IPS-15b (cell line): Measurements from ENCODE around the gene CYP27C1.
"Not testable (repeated sequence)": the region's sequence is repeated elsewhere in the genome, so short reads cannot be mapped to it uniquely, and the experiment has no call there.

Experiments used
- H3K27me3 ChIP-seq: one replicate; pipeline ENCODE4 v1.6.1; 2013; ENCODE audit warnings: low read length; ENCODE audit not compliant: control insufficient read depth, insufficient read depth
- H3K36me3 ChIP-seq: one replicate; pipeline ENCODE4 v1.6.1; 2013; ENCODE audit warnings: low read length; ENCODE audit not compliant: control insufficient read depth, insufficient read depth
- H3K4me1 ChIP-seq: one replicate; pipeline ENCODE4 v1.6.1; 2013; ENCODE audit warnings: mild to moderate bottlenecking, low read length; ENCODE audit not compliant: control insufficient read depth, insufficient read depth
- H3K4me3 ChIP-seq: one replicate; pipeline ENCODE4 v1.5.1; 2013; ENCODE audit warnings: low read depth, low read length
- H3K9ac ChIP-seq: one replicate; pipeline ENCODE4 v1.6.1; 2013; ENCODE audit warnings: low read depth, mild to moderate bottlenecking, low read length
- H3K9me3 ChIP-seq: one replicate; pipeline ENCODE4 v1.6.1; 2013; ENCODE audit warnings: mild to moderate bottlenecking, low read length; ENCODE audit not compliant: control insufficient read depth, insufficient read depth

The CYP27C1 gene

DNA sequence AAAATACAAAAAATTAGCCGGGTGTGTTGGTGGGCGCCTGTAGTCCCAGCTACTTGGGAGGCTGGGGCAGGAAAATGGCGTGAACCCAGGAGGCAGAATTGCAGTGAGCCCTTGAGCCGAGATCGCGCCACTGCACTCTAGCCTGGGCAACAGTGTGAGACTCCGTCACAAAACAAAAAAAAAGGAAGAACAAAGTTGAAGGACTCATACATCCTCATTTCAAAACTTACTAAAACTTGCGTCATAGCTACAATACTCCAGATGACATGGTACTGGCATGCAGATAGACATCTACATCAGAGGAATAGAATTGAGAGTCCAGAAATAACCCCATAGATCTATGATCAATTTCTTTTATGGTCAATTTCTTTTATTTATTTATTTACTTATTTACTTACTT, 13.6 kb upstream of the CYP27C1 start:
- peaks cover 3% of the 10 kb centered on the region for H3K9me3 ChIP-seq
- no peaks in the 10 kb centered on the region for H3K27me3 ChIP-seq
- no peak overlapping the region for H3K4me3 ChIP-seq
- no peaks in the 10 kb centered on the region for H3K4me1 ChIP-seq
- H3K9ac ChIP-seq = no peak overlapping the region
- H3K36me3 ChIP-seq = no peaks in the 10 kb centered on the region

DNA sequence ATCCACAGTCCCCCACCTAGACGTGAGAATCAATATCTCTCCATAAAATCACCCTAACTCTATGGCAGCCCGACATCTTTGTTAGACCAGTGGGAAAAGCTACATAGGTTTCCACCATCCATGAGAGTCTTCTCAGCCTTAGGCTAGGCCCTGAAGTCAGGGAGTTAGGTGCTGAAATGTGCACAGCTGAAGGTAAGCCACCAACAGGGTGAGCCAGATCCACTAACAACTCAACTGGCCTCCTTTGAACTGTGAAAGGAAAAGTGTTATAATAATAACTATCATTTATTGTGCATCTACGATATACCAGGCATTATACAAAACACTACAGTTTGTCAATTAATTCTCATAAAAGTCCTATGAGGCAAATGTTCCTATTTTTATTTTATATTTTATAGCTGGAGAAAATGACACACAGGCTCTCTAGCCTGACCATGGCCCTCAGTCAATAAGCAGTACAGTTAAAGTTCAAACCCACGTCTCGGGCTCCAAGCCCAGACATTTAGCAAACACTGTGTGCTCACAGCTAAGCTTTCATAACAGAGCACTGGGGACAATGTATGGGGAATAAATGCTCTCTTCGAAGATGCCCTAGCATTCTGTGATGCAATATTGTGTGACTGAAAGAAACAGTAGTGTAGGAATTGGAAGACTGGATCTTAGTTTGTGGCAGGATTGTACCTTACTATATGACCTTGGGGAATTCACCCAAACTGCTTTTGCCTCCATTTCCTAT, 11.2 kb upstream of the CYP27C1 start:
- Histone ChIP-seq H3K36me3 (no peaks in the 10 kb centered on the region), H3K9ac (no peak overlapping the region), H3K4me1 (no peaks in the 10 kb centered on the region), H3K4me3 (no peak overlapping the region), H3K27me3 (no peaks in the 10 kb centered on the region), H3K9me3 (no peaks in the 10 kb centered on the region)

DNA sequence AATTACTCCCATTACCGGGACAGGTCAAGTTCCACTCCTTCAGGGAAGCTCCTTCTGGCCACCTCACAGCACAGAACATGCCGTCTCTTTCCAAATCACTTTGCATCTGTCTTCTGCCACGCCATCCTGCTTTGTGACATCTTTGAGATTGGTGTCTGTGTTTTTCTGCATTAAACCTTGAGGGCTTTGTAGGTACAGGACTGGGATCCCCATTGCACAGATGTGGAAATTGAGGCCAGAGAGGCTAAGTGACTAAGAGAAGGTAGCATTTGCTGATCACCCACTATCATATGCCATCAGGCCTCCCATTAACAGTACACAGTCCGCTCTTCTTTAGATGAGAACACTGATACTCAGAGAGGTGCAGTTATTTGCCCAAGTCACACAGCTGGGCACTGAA, 9.5 kb upstream of the CYP27C1 start:
- no peak overlapping the region for H3K4me3 ChIP-seq
- peaks cover 4% of the 10 kb centered on the region for H3K4me1 ChIP-seq
- H3K27me3 ChIP-seq = peaks cover 5% of the 10 kb centered on the region
- H3K9me3 ChIP-seq = no peaks in the 10 kb centered on the region
- no peaks in the 10 kb centered on the region for H3K36me3 ChIP-seq
- no peak overlapping the region for H3K9ac ChIP-seq

DNA sequence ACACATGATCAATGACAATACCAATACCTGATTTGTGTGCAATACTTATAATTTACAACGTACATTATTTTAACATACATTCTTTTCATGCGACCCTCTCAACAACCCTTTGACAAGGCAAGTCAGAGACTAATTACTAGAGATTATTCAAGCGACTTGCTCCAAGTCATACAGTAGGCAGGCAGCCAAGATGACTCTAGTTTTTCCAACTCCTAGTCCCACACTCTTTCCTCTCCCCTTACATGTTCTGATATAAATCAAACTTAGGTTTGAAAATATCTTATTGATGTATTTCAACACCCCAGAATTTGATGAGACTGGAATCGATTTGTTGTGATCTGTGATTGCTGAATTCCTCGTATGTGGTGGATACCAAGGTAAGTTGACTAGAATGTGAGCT, 8.0 kb upstream of the CYP27C1 start:
- H3K27me3 ChIP-seq = peaks cover 5% of the 10 kb centered on the region
- peaks cover 4% of the 10 kb centered on the region for H3K4me1 ChIP-seq
- H3K9me3 ChIP-seq = no peaks in the 10 kb centered on the region
- no peak overlapping the region for H3K4me3 ChIP-seq
- no peaks in the 10 kb centered on the region for H3K36me3 ChIP-seq
- H3K9ac ChIP-seq = no peak overlapping the region

DNA sequence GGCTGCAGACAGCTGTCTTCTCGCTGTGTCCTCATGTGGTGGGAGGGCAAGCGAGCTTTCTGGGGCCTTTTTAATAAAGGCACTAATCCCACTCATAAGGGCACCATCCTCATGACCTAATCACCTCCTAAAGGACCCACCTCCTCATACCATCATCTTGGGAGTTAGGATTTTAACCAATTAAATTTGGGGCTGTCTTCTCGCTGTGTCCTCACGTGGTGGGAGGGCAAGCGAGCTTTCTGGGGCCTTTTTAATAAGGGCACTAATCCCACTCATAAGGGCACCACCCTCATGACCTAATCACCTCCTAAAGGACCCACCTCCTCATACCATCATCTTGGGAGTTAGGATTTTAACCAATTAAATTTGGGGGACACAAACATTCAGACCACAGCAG, 7.2 kb upstream of the CYP27C1 start:
- not testable (repeated sequence) for H3K9me3 ChIP-seq, H3K4me1 ChIP-seq, H3K9ac ChIP-seq, H3K27me3 ChIP-seq, H3K4me3 ChIP-seq, H3K36me3 ChIP-seq

DNA sequence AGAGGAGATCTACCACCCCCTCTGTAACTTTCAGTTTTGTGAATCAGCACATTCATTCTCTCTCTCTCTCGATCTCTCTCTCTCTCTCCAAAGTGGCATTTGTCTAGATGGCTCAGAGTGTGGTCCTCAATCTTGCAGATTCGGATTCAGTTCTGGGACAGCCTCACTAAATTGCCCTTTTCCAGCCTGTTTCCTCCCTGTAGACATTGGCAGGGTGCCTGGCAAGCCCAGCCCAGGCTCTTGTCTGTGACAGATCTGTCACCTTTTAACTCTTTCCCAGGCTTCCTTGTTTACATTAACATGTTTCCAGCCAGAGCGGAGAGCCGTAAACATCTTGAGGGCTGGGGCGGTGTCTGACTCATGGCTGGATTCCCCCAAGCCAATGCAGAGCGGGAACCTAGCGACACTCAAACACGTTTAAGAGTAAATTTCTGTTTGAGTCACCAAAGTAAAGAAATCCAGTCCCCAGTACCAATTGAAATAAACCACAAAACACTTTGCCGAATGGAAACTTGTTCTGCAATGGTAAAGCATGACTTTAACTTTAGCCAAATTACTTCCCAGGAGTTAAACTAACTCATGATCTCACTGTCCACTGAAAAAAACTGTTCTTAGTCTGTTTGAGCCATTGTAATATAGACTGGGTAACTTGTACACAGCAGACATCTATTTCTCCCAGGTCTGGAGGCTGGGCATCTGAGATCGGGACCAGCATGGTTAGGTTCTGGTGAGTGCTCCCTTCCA, 6.6 kb upstream of the CYP27C1 start:
- Histone ChIP-seq H3K9ac (no peak overlapping the region), H3K4me3 (no peak overlapping the region), H3K36me3 (no peaks in the 10 kb centered on the region), H3K4me1 (peaks cover 4% of the 10 kb centered on the region), H3K9me3 (no peaks in the 10 kb centered on the region), H3K27me3 (peaks cover 5% of the 10 kb centered on the region)

DNA sequence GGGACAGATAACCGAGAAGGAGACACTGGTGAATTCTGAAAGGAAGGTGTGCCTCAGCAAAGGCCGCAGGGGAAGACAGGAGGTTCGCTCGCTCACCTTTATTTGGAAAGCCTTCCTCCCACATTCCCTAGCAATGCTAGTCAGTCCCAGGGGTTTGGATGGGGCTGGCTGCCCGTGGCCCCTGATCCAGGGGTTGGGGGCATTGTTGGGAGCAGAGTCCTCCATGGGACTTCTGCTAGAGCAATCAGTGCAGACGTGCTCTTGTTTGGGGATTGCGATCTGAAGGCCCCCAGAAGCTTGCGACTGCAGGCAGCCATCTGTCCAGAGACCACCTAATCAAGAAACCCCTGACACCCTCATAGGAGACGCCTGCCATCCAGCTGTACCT, 6.0 kb upstream of the CYP27C1 start:
- no peak overlapping the region for H3K4me3 ChIP-seq
- H3K9ac ChIP-seq = no peak overlapping the region

DNA sequence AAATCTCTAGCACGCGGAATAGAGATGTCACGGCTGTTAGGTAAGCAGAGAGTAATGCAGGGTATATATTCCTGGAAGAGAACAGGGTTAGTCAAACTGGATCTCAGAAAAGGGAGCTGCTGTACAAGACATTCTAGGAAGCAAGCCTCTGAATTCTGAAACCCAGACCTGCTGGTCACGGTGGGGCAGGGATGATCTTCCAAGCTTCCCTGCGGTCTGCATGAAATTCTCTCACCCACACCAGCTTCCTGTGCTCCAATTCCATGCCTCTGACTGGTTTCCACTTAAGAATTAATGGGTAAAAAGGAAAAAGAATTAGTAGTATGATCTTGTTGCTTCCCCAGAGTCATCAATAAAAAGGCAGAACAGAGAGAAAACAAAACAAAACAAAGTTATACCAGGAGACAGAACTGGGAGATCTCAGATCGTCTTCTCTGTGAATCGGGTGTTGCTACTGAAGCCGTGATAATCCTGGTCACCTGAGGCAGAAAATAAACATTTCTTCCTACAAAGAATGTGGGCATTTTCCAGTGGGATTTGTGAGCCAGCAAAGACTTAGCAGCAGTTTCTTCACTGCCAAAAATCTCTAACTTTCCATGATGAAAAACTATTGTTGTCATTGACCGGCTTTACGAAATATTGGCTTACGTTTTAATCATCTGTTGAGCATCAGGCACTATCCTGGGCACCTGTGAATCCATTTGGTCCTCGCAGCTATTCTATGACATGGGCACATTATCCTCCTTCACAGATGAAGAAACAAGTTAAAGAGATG, 5.3 kb upstream of the CYP27C1 start:
- H3K9ac ChIP-seq = no peak overlapping the region
- no peaks in the 10 kb centered on the region for H3K36me3 ChIP-seq
- H3K4me3 ChIP-seq = no peak overlapping the region
- H3K4me1 ChIP-seq = peaks cover 4% of the 10 kb centered on the region
- H3K9me3 ChIP-seq = no peaks in the 10 kb centered on the region
- peaks cover 9% of the 10 kb centered on the region for H3K27me3 ChIP-seq

More for the DNA sequence above, 6.0 kb upstream of the CYP27C1 start:
- Histone ChIP-seq H3K27me3 (peaks cover 5% of the 10 kb centered on the region), H3K36me3 (no peaks in the 10 kb centered on the region), H3K9me3 (no peaks in the 10 kb centered on the region), H3K4me1 (peaks cover 4% of the 10 kb centered on the region)

DNA sequence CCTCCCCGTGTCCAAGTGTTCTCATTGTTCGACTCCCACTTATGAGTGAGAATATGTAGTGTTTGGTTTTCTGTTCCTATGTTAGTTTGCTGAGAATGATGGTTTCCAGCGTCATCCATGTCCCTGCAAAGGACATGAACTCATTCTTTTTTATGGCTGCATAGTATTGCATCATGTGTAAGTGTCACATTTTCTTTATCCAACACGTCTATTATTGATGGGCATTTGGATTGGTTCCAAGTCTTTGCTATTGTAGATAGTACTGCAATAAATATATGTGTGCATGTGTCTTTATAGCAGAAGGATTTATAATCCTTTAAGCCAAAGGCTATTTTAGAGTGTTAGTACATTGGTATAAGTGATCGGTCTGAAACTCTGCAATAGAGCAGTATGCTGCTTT, 4.0 kb upstream of the CYP27C1 start:
- H3K9me3 ChIP-seq, H3K9ac ChIP-seq, H3K4me3 ChIP-seq, H3K4me1 ChIP-seq, H3K36me3 ChIP-seq: not testable (repeated sequence)
- H3K27me3 ChIP-seq = peaks cover 10% of the 10 kb centered on the region

DNA sequence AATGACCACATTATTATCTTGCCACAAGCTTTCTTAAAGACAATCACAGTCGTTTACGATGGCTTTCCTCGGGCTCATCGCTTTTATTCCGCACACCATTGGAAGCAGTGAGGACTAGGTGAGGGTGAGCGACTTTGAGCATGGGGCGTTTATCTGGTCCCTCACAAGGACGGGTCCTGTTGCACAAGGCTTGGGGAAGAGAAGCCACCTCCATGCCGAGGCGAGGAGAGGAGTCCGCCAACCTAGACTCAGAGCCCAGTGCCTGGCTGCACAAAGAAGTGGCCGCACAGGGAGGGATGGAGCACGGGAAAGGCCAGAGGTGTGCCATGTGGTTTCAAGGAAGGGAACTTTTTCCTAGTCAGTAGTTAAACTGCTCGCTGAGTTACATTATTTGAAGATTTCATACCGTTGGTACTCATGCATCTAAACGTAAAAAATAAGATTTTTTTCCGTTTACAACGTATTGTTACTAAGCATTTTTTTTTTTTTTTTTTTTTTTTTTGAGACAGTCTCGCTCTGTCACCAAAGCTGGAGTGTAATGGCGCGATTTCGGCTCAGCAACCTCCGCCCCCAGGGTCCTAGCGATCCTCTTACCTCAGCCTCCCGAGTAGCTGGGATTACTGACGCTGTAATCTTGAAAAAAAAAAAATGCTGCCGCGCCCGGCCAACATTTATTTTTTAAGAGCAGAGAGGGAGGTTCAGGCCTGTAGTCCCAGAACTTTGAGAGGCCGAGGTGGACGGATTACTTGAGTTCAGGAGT, 849 bp upstream of the CYP27C1 start:
- Histone ChIP-seq H3K4me1 (peaks cover 7% of the 10 kb centered on the region), H3K27me3 (peaks cover 40% of the 10 kb centered on the region), H3K9me3 (no peaks in the 10 kb centered on the region), H3K4me3 (peak overlapping the region; percentile 78), H3K36me3 (no peaks in the 10 kb centered on the region), H3K9ac (no peak overlapping the region)
